Endometrial microvascular endothelial cells (primary cell): ENCODE results near the gene TPM2. TPM values are rescaled to one million over a fixed set of nuclear protein-coding genes. Genes with fewer than 3 reads are reported as not detected.

ENCODE experiments used
- in situ Hi-C: cut with HindIII; loops from 2 replicates; pipeline ENCODE4 v1.10.0; 2017; ENCODE audit warnings: low sequenced_read_pairs, low pct_unique_long_range_greater_than_20kb; ENCODE audit errors: inconsistent ontology term
- total RNA-seq: library from RNA; depleted of rRNA; stranded (reverse); fragments of >200 nt; gene quantifications from one replicate; pipeline ENCODE4 v1.2.3, GENCODE V29; 2015; ENCODE audit errors: inconsistent ontology term

Gene TPM2
- total RNA-seq, 1 donor from 2014 or later, result 99.1 TPM

DNA sequence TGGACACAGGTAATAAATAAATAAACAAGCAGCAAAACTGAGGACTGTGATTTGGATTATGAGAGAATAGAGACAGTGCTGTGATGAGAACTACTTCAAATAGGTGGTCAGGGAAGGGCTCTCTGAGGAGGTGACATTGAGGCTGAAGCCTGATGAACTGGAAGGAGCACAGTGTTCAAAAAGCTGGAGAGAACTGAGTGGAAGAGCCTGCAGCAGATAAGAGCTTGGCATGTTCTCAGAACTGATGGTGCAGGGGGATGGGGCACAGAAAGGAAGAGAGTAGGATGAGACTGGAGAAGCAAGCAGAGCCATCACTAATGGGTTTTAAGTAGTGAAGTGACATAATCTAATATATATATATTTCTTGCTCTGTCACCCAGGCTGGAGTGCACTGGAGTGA lies 11.2 kb upstream of the TPM2 start:
- in situ Hi-C loops, result no loop called here

GRCh38 chr9:35700031-35700430 lies 10.3 kb upstream of the TPM2 start:
- in situ Hi-C loops, result no loop called here

GRCh38 chr9:35698231-35698630 lies 8.5 kb upstream of the TPM2 start:
- in situ Hi-C loops, result no loop called here

GRCh38 chr9:35697486-35697885 lies 7.8 kb upstream of the TPM2 start:
- in situ Hi-C loops, result no loop called here

DNA sequence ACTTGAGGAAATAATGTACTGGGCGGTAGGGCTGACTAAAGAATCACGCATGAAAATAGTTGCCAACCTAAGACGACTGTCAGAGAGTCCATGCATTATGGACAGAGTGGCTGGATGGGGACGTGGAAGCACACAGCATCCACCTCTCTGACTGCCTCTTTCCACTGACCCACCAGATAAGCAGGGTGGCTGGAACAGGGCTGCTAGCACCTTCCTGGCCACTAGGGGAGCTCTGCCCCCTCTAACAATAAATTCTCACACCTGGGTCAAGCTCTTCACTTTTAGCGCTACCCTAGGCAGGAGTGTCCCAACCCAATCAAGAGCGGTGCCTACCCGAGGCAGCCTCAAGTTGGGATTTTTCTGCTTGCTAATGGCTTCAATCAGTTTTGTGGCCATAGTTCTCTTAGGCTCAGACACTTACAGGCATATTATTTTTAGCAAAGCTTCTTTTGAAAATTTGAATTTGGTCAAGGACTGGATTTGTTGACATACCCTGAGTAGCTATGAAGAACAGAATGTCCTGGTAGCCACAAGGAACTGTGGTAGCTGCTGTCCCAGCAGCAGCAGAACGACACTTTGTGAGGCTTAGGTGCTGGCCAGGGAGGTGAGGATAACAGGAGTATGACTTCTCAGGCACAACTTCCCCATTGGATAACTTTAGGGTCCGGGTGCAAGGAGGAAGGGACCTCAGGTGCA lies 6.9 kb upstream of the TPM2 start:
- in situ Hi-C loops, result no loop called here

DNA sequence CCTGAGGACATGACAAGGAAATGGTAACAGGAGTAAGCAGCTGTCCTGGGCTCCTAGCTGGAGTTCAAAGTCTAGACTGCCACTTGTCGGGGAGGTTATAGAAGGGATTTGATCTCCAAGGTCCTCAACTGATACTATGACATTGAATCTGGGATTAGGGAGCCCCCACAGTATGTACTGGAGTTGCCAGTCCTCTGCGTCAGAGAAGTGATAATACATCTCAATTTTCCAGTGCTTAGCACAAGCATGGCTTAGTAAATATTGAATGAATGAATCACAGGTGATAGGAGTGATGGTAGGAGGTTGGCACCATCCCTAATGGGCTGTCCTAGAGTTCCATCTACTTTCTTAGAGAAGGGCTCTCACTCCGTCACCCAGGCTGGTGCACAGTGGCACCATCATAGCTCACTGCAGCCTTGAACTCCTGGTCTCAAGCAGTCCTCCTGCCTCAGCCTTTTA lies 6.2 kb upstream of the TPM2 start:
- in situ Hi-C loops, result no loop called here

DNA sequence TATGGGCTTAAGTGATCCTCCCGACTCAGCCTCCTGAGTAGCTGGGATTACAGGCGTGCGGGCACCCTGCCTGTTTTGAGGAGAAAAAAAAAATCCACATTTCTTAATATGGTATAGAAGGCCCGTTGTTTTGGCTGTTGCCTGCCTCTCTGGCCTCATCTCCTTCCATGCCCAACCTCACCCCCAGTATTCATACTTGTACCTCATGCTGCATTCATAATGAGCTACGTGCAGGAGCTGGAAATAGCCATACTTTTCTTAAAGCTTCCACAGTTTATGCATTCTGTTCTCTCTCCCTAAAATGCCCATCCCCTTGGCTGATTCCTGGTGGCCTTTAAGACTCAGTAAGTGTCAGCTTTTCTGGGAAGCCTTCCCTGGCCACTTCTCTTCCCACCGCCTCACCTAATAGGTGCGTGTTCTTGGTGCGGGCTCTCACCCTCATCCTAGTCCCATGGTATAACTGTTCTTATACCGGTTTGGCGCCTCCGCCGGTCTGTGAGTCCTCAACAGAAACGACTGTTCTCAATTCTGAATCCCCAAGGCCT lies 2.1 kb upstream of the TPM2 start:
- in situ Hi-C loops, result no loop called here

GRCh38 chr9:35691334-35691650 lies 1.6 kb upstream of the TPM2 start:
- in situ Hi-C loops, result no loop called here

DNA sequence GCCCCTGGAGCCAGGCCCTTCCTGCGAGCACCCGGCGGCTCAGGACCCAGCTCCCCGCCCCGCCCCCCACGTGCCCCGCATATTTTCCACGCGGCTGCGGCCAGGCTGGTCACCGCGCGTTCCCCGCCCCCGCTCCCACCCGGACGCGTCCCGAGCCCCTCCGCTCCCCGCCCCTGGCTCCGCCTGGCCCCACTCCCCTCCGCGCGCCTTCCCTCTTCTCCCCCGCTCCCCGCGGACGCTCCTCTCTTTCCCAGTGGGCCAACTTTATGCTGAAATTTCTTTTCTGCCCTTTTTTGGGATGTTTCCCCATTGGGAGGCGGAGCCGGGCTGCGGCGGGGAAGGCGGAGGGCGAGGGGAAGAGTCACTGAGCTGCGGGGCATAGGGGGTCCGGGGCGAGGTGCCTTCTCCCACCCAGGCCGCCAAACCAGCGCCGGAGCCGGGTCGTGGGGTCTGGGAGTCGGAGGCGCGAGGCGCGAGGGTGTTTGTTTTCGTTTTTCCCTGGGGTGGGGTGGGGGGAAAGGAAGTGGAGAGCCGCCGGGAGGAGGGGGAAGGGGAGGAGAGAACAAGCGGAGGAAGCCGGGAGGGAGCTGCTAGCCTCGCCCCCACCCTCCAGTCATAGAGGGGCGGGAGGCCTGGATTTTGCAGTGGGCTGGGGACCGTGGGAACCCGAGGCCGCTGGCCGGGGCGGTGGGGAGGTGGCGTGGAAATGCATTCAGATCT lies 1.0 kb upstream of the TPM2 start:
- in situ Hi-C loops, result no loop called here

GRCh38 chr9:35690294-35690613 lies 529 bp upstream of the TPM2 start:
- in situ Hi-C loops, result no loop called here

DNA sequence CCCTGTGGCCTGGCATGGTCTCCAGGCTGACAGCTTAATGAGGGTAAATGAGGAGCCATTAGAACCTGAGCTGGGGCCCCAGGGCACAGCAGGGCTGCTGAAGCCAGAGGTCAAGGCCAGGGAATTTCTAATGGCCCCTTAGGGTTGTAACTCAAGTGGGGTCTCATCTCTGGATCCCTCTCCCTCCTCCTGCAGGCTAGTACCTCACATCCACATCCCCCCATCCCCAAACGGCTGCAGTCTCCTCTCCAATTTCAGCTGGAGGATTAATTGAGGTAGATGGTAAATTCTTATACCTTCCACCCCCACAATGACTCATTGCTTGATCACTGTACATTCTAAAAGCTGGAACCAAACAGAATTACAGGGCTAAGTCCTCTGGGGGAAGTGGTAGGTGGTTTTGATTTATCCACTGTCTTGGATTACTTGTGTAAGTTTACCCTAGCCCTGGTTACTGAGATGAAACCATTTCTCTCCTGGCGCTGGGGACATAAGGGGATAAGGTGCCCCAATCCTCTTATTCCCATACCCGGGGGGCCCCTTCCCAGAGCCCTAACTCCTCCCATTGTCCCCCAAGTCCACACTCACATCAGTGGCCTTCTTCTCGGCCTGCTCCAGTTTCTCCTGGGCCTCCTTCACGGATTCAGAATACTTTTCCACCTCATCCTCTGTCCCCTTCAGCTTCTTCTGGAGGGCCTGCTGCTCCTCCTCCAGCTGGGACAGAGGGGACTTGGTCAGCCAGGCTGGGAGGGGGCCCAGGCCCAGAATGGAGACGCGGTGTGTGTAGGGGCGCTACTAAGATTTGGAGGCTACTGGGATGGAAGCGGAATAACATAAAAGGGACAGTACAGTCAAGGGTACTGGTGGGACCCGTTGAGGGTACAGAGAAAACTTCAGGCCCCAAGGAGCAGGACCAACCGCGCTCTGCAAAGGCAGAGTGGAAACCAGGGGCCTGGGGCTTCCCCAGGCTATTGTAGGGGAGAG lies 875 bp downstream of the TPM2 start:
- in situ Hi-C loops, result no loop called here

GRCh38 chr9:35687972-35688557 lies 1.7 kb downstream of the TPM2 start:
- in situ Hi-C loops, result no loop called here

DNA sequence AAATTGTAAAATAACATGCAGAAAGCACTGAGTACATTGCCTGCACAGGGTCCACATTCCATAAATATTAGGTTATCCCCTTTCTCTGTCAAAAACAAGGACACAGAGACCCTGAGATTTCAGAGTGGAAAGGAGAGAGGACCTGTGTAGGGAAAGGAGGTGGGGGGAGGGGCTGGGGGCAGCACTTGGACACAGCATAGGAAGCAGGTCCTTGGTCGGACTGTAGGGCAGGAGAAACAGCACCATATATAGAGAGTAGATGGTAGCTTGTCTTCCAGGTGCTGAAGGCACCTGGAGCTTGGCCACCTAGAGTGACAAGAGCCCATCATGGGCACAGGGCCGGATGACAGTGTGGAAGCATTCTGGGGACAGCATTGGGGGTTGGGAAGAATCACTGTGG lies 2.4 kb downstream of the TPM2 start:
- in situ Hi-C loops, result no loop called here

GRCh38 chr9:35686222-35687203 lies 3.2 kb downstream of the TPM2 start:
- in situ Hi-C loops, result no loop called here

- in situ Hi-C loops, result no loop called here
These were observed 4.2 kb downstream of the TPM2 start for GRCh38 chr9:35685506-35685905.

GRCh38 chr9:35684921-35685320 lies 4.8 kb downstream of the TPM2 start:
- in situ Hi-C loops, result no loop called here

GRCh38 chr9:35683323-35683722 lies 6.4 kb downstream of the TPM2 start:
- in situ Hi-C loops, result no loop called here
